Esophagus squamous epithelium (tissue), 5 donors: ENCODE data around the gene MBOAT2. TPM values are rescaled to one million over a fixed set of nuclear protein-coding genes. Genes with fewer than 3 reads are reported as not detected.

ENCODE experiments used
- DNase-seq: peaks from one replicate; lab custom pipeline; 2025; lab: John Stamatoyannopoulos, UW
- H3K27ac ChIP-seq, 4 donors: fragments of 200-600 bp; sonication (generic); one replicate each; pipeline ENCODE4 v1.5.1; 2016 to 2019; ENCODE audit warnings: mild to moderate bottlenecking in 1 of 4
- H3K27me3 ChIP-seq, 4 donors: fragments of 200-600 bp; sonication (generic); 1 replicate in 3 of 4; 2 replicates in 1 of 4; pipeline versions ENCODE4 v1.5.1 to v1.6.0; 2017 to 2021; ENCODE audit warnings: antibody characterized with exemption in 1 of 4
- H3K36me3 ChIP-seq, 3 donors: fragments of 200-600 bp; sonication (generic); one replicate each; pipeline ENCODE4 v1.5.1; 2016 to 2019
- H3K4me1 ChIP-seq, 3 donors: fragments of 200-600 bp; sonication (generic); one replicate each; pipeline ENCODE4 v1.5.1; 2017 to 2019
- H3K4me3 ChIP-seq, 4 donors: fragments of 200-600 bp; sonication (generic); 1 replicate in 3 of 4; 2 replicates in 1 of 4; pipeline ENCODE4 v1.5.1; 2016 to 2019; ENCODE audit warnings: mild to moderate bottlenecking in 2 of 4, moderate library complexity in 1 of 4
- H3K9me3 ChIP-seq, 3 donors: fragments of 200-600 bp; sonication (generic); one replicate each; pipeline ENCODE4 v1.5.1; 2016 to 2019
- POLR2A ChIP-seq, 4 donors: fragments of 450-650 bp; IDR thresholded peaks; one replicate each; pipeline ENCODE4 v1.6.1; 2017; ENCODE audit warnings: antibody characterized with exemption in 4 of 4, mild to moderate bottlenecking in 4 of 4, moderate library complexity in 3 of 4
- WGBS, 2 donors: methylation state at CpG; one replicate each; pipeline ENCODE4 v1.1.5; 2018; 5-methylcytosine and 5-hydroxymethylcytosine counted together
- intact Hi-C: fragments of 100-400 bp; cut with DNase I; formaldehyde crosslinking; loops from one replicate; pipeline ENCODE4 v1.15.0; 2022
- total RNA-seq, 4 donors: library from RNA; depleted of rRNA; stranded (reverse); fragments of >200 nt; gene quantifications; one replicate each; pipeline ENCODE4 v1.1.0, GENCODE V29; 2016
- TF ChIP-seq, protein P1 (sequence below), 6 experiments: fragments of 450-650 bp in 4 of 6; fragments of 200-600 bp in 2 of 6; sonication (generic) in 2 of 6; IDR thresholded peaks; one replicate each; pipeline ENCODE4 v1.5.1; 2016 to 2019; ENCODE audit warnings: antibody characterized with exemption in 6 of 6, mild to moderate bottlenecking in 4 of 6, moderate library complexity in 4 of 6
- donor health status: DM: yes; HTN: yes; CAD: no.

Gene MBOAT2
- total RNA-seq, 4 donors from 2014 or later = 56.6 to 110 (median 73.1) TPM

DNA sequence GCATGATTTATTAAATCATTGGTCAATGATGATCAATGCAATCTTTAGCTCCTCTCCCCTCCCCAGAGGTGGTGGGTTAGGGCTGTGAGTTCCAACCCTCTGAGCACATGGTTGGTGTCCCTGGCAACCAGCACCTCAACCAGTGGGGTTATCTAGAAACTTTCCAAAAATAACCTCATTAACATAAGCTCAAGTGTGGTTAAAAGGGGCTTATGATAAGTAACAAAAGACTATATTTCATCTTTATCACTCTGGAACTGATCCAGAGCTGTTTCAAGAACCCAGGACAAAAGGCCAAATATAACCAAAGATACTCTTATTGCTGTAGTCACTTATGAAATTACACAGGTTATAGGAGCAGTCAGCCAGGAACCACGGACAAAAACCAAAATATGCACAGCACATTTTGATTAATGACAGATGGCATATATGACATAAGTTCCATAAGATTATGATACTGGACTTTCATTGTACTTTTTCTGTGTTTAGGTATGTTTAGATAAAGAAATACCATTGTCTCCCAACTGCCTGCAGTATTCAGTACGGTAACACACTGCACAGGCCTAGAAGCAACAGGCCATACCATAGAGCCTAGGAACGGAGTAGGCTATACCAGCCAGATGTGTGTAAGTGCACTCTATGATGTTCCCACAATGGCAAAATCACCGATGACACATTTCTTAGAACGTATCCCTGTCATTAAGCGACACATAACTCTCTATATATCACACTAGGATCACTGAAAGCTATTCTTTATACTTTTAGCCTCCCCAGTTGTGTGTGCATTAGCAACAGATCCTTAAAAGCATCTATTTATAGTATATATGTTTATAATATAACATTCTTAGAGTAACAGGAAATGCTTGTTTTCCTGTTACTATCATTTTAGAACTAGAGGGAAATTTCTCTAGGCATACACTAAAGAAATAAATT lies 197.9 kb downstream of the MBOAT2 start:
- no peak for DNase-seq
- intact Hi-C loops = no loop called here
- no peaks in the 10 kb centered on the region for H3K9me3 ChIP-seq
- no peak for TF ChIP-seq POLR2A (IDR thresholded peaks at IDR 0.05)
- TF ChIP-seq, protein P1, sequence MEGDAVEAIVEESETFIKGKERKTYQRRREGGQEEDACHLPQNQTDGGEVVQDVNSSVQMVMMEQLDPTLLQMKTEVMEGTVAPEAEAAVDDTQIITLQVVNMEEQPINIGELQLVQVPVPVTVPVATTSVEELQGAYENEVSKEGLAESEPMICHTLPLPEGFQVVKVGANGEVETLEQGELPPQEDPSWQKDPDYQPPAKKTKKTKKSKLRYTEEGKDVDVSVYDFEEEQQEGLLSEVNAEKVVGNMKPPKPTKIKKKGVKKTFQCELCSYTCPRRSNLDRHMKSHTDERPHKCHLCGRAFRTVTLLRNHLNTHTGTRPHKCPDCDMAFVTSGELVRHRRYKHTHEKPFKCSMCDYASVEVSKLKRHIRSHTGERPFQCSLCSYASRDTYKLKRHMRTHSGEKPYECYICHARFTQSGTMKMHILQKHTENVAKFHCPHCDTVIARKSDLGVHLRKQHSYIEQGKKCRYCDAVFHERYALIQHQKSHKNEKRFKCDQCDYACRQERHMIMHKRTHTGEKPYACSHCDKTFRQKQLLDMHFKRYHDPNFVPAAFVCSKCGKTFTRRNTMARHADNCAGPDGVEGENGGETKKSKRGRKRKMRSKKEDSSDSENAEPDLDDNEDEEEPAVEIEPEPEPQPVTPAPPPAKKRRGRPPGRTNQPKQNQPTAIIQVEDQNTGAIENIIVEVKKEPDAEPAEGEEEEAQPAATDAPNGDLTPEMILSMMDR (IDR thresholded peaks at IDR 0.05) = no peak
- peaks cover 7 to 84% (median 11%) of the 10 kb centered on the region in 3 donors for H3K36me3 ChIP-seq
- 82 to 87% methylated on average over 6 of the region's 6 CpGs for WGBS, 2 donors
- H3K27me3 ChIP-seq = no peaks in the 10 kb centered on the region
- H3K4me3 ChIP-seq = no peak overlapping the region
- H3K27ac ChIP-seq = peak overlapping the region in 1 of 4 donors; percentile 71
- H3K4me1 ChIP-seq = peaks cover 0 to 21% (median 0%) of the 10 kb centered on the region in 3 donors

DNA sequence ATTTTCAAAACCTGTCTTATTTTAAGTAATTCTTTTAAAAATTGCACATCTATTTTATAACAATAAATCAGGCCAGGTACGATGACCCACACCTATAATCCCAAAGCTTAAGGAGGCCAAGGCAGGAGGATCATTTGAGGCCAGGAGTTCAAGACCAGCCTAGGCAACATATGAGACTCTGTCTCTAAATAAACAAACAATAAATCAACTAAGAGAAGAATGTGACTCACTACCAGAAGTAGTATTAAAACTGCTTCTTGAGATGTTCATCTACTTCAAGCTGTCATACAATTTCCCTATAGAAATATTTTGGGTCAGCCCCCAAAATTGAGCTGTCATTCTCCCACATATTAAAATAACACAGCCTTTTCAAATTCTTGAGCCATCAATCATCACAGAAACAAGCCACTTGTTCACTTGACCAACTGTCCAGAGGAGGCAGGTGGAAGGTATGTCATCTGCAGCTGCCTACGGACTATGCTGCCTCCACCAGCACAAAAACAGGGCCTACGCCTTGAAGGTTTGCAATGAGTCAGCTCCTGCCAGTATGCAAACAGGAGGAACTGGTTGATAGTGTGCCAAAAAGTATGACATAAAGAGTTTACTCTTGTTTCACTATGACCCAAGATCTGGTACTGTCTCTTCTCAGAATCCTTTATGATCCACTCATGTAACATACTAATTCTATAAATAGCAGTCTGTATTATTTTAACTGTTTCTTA lies 199.7 kb downstream of the MBOAT2 start:
- Histone ChIP-seq H3K27ac (peak overlapping the region; percentile 13 to 72 (median 48)), H3K4me1 (peaks cover 0 to 21% (median 0%) of the 10 kb centered on the region in 3 donors), H3K4me3 (no peak overlapping the region), H3K36me3 (peaks cover 7 to 84% (median 11%) of the 10 kb centered on the region in 3 donors), H3K27me3 (no peaks in the 10 kb centered on the region), H3K9me3 (no peaks in the 10 kb centered on the region)
- WGBS, 2 donors = 44 to 66% methylated on average over 3 of the region's 3 CpGs
- no peak for DNase-seq
- no peak for TF ChIP-seq POLR2A (IDR thresholded peaks at IDR 0.05)
- TF ChIP-seq, protein P1 (IDR thresholded peaks at IDR 0.05) = peak in 2 of 6 experiments; percentile 14 to 17
- intact Hi-C loops = no loop called here

DNA sequence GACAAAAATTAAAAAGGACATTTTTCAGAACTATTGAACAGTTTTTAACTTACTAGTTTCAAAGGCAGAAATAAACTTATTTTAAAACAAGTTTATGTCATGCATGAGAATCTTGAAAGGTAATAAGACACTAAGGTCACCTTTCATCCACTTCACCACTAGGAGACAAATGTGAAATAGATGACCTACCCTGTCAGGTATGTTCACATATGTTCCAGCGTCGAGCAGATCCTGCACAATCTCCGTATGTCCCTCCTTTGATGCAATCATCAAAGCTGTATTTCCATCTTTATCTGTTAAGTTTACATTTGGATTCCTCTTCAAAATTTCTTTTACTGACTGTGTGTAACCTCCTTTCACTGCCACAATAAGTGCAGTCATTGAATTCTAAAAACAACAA lies 200.7 kb downstream of the MBOAT2 start:
- no peak overlapping the region for H3K4me3 ChIP-seq
- H3K27me3 ChIP-seq = no peaks in the 10 kb centered on the region
- peaks cover 0 to 21% (median 0%) of the 10 kb centered on the region in 3 donors for H3K4me1 ChIP-seq
- H3K27ac ChIP-seq = no peak overlapping the region
- 92 to 93% methylated on average over 3 of the region's 3 CpGs for WGBS, 2 donors
- peaks cover 7 to 84% (median 11%) of the 10 kb centered on the region in 3 donors for H3K36me3 ChIP-seq
- intact Hi-C loops = no loop called here
- H3K9me3 ChIP-seq = no peaks in the 10 kb centered on the region
- TF ChIP-seq POLR2A (IDR thresholded peaks at IDR 0.05) = no peak
- TF ChIP-seq, protein P1 (IDR thresholded peaks at IDR 0.05) = no peak
- DNase-seq = no peak

Other genes with a start within 250 kb of the MBOAT2 start
- gene KIDINS220, start 166.1 kb downstream of the MBOAT2 start, total RNA-seq = 10 to 100 TPM; 27.4 to 58.7 (median 35.7) TPM
- gene ASAP2, start 203.1 kb upstream of the MBOAT2 start, total RNA-seq = 10 to 100 TPM in 1 of 4 donors, 1 to 10 TPM in 3; 3.3 to 15.3 (median 6.9) TPM